GM21526 (cell line): Measurements from ENCODE around the gene TJAP1.
"Not testable (repeated sequence)": the region's sequence is repeated elsewhere in the genome, so short reads cannot be mapped to it uniquely, and the experiment has no call there.

Experiments used
- ATAC-seq: cut with Tn5 transposase; IDR thresholded peaks from one replicate; pipeline ENCODE4 v1.9.1; 2021; ENCODE audit warnings: moderate library complexity; ENCODE audit not compliant: unreplicated experiment, low FRiP score

The TJAP1 gene

GRCh38 chr6:43521836-43522235 is 44.5 kb downstream of the TJAP1 start:
- no peak for ATAC-seq

GRCh38 chr6:43522547-43523261 is 45.3 kb downstream of the TJAP1 start:
- no peak for ATAC-seq

- ATAC-seq: no peak
These were observed 45.9 kb downstream of the TJAP1 start for GRCh38 chr6:43523284-43523683.

GRCh38 chr6:43524483-43524961 is 47.2 kb downstream of the TJAP1 start:
- no peak for ATAC-seq

GRCh38 chr6:43532201-43532600 is 54.8 kb downstream of the TJAP1 start:
- ATAC-seq: no peak

GRCh38 chr6:43538986-43539385 is 61.6 kb downstream of the TJAP1 start:
- not testable (repeated sequence) for ATAC-seq

GRCh38 chr6:43539409-43539808 is 62.0 kb downstream of the TJAP1 start:
- ATAC-seq: not testable (repeated sequence)

GRCh38 chr6:43540507-43540906 is 63.1 kb downstream of the TJAP1 start:
- no peak for ATAC-seq

GRCh38 chr6:43541774-43542471 is 64.6 kb downstream of the TJAP1 start:
- ATAC-seq: no peak

- ATAC-seq: no peak
These were observed 67.1 kb downstream of the TJAP1 start for GRCh38 chr6:43544461-43544860.

GRCh38 chr6:43547222-43547621 is 69.9 kb downstream of the TJAP1 start:
- no peak for ATAC-seq
